RKO (cell line): Measurements from ENCODE around the gene NPAS4.
"Not testable (repeated sequence)": the region's sequence is repeated elsewhere in the genome, so short reads cannot be mapped to it uniquely, and the experiment has no call there.

Source experiments
- DNase-seq: peaks from one replicate; pipeline ENCODE4 v3.0.0-alpha.2; 2016; ENCODE audit warnings: low spot score

NPAS4 gene

GRCh38 chr11:66457826-66458225 is 37.0 kb downstream of the NPAS4 start:
- no peak for DNase-seq

- no peak for DNase-seq
Measured at GRCh38 chr11:66459138-66459778, 38.4 kb downstream of the NPAS4 start.

- no peak for DNase-seq
Measured at GRCh38 chr11:66462010-66462409, 41.2 kb downstream of the NPAS4 start.

- peak; percentile 38 for DNase-seq
Measured at GRCh38 chr11:66462911-66463310, 42.1 kb downstream of the NPAS4 start.

- DNase-seq, result not testable (repeated sequence)
Measured at GRCh38 chr11:66464116-66464515, 43.3 kb downstream of the NPAS4 start.

GRCh38 chr11:66464916-66465315 is 44.1 kb downstream of the NPAS4 start:
- DNase-seq, result no peak

GRCh38 chr11:66465373-66466224 is 44.8 kb downstream of the NPAS4 start:
- no peak for DNase-seq

- DNase-seq, result peak; percentile 88
Measured at GRCh38 chr11:66466225-66467033, 45.6 kb downstream of the NPAS4 start, which contains the start of gene PELI3. Gene PELI3 (plus strand): TSS chr11:66466905. CDS start chr11:66468129, 1,224 bp downstream.

GRCh38 chr11:66467034-66467659 is 46.3 kb downstream of the NPAS4 start:
- DNase-seq, result peak; percentile 45

GRCh38 chr11:66467756-66468155 is 46.9 kb downstream of the NPAS4 start:
- peak; percentile 27 for DNase-seq

- no peak for DNase-seq
Measured at GRCh38 chr11:66468691-66469090, 47.9 kb downstream of the NPAS4 start.

- DNase-seq, result no peak
Measured at GRCh38 chr11:66469441-66469840, 48.6 kb downstream of the NPAS4 start.

GRCh38 chr11:66470015-66470414 is 49.2 kb downstream of the NPAS4 start:
- DNase-seq, result no peak

GRCh38 chr11:66471142-66471541 is 50.3 kb downstream of the NPAS4 start:
- no peak for DNase-seq

GRCh38 chr11:66472054-66472453 is 51.2 kb downstream of the NPAS4 start:
- DNase-seq, result no peak

- DNase-seq, result no peak
Measured at GRCh38 chr11:66473167-66473566, 52.3 kb downstream of the NPAS4 start.

- DNase-seq, result no peak
Measured at GRCh38 chr11:66473608-66474515, 53.0 kb downstream of the NPAS4 start.

- DNase-seq, result no peak
Measured at GRCh38 chr11:66475349-66476172, 54.7 kb downstream of the NPAS4 start.
